GM18517 (cell line): Measurements from ENCODE around the gene ACACB.

ENCODE experiments used
- ATAC-seq: cut with Tn5 transposase; IDR thresholded peaks from one replicate; pipeline ENCODE4 v1.9.1; 2021; ENCODE audit warnings: mild to moderate bottlenecking, moderate library complexity; ENCODE audit not compliant: unreplicated experiment

Gene ACACB

DNA sequence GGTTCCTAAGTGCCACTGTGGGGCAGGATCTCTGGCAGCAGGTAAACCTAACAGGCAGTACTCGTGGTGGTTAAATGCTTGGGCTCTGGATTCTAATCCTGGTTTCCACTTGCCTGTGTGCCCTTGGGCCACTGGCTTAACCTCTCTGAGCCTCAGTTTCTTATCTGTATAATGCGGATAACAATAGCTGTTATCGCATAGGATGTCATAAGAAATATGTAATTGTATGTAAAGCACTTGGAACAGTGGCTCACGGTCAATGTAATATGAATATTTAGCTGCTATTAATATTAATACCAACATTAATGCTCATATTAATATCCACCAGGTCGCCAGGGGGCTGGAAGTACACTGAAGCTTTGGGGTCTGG, 175.9 kb downstream of the ACACB start:
- ATAC-seq: no peak

DNA sequence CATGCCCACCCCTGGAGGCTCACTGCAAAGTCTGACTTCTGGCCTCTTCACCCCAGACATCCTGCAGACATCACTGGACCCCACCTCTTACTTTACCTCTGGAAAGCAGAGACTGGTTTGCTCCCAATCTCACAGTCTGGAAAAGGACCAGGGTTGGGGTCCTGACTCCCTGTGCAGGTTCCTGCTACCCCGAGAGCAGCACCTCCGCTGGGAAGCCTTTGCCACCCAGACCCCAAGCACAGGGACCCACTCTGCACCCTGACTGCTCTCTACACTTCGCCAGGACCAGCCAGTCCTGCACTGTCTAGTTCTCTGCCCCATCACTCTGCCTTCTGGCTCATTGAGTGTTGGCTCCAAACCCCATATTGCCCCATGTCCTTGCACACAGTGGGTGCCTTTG, 176.7 kb downstream of the ACACB start:
- no peak for ATAC-seq

DNA sequence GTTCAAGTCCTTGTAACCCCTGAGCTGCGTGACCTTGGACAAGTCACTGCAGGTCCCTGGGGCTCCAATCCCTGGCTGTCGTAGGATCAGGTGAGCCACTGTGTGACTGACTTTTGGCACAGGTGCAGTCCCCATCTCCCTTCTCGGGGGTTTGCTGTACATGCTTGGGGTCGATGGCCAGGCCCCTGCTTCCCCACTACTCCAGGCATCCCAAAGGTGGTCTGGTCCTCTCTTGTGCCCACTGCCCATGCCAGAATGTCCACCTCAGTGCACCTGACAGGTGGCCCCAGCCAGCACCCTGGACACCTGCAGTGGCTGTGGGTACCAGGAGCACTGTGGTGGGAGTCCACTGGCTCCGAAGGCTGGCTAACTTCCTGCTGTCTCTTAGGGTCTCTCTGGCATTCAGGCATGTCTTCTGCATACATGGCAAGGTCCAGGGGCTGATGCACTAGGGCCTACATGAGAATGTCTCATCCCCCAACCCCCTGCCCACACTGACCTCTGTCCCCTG, 178.0 kb downstream of the ACACB start:
- no peak for ATAC-seq

DNA sequence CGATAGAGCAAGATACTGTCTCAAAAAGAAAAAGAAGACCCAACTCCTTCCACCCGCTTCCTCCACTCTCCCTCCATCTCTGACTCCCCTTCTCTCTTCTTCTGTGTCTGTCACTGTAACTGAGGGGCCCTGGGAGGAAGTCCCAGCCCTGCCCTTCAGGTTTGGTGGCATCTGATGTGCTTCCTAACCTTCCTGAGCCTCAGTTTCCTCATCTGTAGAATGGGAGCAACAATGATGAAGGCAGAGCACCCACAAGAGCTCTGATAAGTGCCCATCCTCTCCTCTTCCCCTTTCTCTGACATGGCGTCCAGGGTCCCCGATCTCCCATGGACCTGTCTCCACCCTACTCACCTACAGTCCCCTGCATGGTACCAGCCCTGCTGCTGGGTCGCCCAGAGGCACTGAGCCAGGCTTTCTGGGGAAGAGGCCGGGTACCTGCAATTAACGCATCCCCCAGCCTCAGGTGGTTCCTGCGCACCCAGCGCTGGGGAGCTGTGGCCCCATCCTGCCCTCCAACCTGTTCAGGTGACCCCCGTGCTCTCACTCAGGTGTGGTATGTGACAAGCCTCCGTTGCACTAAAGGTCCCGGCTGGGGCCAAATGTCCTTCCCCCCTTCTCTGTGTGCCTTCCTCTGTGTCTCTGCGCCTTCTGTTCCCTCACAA, 179.5 kb downstream of the ACACB start:
- no peak for ATAC-seq

DNA sequence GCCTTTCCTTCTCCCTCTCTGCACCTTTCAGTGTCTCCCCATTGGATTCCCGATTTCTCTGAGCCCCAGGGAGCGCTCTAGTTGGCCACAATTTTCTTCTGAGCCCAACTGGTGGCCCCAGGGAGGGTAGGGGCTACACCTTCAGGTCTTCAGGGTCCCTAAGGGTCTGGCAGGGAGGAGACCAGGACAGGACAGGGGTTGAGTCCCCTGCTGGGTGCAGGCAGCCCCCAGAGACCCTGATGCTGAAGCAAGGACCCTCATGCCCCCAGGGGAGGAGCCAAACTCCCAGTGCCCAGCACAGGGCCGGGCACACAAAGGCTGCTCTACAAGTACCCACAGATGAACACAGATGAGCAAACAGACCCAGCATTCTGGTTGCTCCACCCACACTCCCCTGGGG, 180.0 kb downstream of the ACACB start:
- no peak for ATAC-seq

DNA sequence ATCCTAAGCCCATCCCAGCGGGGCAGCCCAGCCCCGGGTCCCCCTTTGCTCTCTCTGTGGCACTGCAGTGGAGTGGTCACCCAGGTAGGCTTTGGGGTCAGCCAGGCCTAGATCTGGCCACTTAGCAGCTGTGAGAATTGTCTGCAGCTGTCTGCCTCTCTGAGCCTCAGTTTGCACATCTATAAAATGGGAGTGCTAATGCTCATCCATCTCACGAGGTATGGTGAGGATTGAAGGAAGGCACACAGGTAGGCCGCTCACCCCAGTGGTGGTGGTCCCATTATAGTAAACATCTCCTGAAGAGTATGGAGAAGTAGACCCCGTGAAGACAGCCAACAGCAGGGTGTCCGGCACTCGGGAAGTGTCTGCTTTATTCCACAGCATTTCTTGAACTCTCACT, 183.5 kb downstream of the ACACB start:
- ATAC-seq: no peak

DNA sequence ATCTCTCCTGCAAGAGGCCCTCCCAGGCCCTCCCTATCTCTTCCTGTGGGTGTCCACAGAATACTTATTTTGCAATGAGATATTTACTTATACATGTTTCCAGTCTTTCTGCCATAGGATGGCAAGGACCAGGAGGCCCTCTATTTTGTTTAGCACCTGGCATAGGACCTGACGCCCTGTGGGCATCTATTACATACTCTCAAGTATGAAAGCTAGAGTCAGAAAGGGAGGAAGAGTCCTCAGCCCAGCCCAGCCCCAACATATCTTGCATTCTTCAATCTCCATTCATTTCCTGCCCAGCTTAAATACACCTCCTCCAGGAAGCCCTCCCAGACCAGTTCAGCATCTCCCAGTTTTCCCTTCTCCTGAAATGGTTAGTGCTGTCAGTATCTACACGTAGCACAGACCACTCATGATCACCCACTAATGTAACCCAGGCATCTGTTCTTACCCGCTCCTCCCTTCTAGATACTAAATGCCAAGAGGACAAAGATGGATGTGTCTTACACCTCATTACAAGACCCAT, 185.3 kb downstream of the ACACB start:
- ATAC-seq: no peak

DNA sequence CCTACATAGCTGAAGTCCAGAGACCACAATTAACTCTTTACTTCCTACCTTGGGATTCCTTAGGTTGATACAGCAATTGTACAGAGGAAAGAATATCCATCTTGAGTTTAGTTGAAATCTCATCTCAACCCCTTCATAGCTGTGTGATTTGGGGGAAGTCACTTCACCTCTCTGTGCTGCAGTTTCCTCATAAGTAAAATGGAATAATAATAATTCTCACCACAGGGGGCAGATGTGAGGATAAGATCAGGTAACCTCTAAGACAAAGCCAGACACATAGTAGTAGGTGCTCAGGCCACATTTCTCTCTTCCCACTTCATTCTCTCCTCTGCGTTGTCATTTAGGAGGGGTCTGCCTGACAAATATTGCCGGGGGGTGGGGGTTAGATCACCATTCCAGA, 186.0 kb downstream of the ACACB start:
- no peak for ATAC-seq

DNA sequence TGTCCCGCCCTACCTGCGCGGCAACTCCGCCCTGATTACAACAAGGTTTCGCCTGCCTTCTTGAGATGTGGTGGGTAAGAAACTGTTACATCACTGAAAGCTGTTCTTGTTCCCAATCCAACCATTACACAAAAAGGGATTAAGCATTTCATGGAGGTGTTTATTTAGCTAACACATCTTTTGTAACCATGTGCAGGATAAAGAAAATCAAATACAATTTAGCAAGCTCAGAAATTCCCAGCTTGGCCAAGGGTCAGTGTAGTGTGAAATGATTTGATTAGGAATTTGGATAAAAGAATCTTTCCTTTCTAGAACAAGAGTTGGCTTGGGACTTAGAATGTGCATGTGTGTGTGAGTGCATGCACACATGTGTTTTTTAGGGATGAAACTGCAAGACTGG, 186.4 kb downstream of the ACACB start:
- no peak for ATAC-seq

DNA sequence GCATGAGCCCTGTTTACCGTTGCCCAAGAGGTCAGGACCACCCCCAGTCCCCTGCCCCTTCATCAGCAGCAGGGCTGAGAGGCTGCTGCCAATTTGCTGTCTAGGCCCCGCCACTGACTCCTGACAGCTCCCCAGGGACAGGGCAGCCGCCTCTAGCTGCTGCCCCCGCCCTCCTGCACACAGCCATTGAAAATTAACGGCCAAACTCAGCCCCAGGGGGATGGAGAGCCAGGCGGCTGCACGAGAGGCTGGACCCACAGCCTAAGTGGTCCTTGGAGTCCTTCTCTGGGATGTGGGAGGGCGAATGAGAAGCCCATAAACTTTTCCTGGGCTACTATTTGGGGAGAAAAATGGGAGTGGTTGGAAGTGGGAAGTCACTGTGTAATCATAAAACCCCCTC, 188.1 kb downstream of the ACACB start:
- no peak for ATAC-seq

DNA sequence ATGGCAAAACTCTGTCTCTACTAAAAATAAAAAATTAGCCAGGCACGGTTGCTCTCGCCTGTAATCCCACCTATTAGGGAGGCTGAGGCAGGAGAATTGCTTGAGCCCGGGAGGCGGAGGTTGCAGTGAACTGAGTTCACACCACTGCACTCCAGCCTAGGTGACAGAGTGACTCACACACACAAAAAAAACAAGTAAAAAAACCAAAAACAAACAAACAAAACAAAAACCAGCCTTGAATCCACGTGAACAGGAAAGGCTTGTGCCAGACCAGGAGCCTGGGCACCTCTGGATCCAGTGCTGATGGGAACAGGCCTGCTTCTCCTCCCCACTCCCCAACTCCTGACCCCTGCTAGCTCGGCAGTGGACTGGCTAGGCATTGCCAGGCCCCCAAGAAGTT, 189.2 kb downstream of the ACACB start:
- no peak for ATAC-seq

DNA sequence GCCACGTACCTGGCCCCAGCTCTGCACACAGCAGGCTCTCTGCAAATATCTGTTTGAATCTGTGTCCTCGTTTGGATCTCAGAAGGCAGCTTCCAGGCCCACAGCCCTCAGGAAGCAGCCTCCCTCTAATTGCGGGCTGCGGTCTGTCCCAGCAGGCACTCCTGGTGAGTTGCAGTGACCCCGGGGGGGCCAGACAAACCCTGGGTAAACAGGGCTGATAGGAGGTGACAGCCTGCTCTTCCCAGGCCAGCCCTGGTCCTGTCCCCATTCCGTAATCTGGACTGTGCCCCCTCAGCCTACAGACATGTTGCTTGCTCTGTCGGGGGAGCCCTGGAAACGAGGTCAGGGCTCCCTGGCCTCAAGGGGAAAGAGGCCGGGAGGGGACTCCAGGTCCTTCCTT, 190.7 kb downstream of the ACACB start:
- no peak for ATAC-seq

DNA sequence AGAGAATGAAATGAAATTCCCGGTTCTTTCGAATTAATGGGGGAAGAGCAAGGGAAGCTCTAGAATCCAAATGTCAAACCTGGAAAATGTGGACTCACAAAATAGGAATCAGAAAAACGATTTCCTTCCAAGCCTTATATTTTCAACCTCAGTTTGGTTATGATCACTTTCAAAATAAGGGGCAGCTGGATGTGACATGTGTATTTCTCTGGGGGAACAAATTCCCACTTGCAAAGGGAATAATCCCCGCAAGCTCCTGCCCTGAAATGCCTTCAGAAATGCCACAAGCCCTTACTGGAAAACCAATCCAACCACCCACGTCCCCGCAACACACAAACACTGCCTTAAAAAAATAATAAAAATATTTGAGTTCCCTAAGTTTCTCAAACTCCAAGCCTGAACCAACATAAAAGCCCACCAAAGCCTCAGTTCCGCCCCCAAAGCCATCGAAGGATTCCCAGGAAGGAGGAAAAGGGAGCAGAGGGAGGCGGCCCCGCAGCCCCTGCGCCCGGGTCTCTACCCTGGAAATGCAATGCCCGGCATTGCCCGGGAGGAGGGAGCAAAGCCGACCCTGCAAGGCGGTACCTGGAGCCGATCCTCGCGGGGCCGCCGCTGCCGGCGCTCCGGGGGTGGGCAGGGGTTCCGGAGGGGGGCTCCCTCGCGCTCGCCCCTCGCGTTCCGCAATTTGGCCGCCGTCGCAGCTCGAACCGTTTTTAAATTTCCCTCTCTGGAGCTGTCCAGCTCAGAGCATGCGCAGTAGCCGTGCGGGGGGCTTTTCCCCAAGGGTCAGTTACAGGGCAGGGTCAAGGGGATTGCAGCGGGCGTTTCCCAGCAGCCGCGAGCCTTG, 192.4 kb downstream of the ACACB start, which contains the start of gene FOXN4:
Gene FOXN4, minus strand, starts transcription at position 751 of the 847 bp plus-strand sequence. CDS start 963 bp downstream, outside the sequence.
- ATAC-seq: no peak

DNA sequence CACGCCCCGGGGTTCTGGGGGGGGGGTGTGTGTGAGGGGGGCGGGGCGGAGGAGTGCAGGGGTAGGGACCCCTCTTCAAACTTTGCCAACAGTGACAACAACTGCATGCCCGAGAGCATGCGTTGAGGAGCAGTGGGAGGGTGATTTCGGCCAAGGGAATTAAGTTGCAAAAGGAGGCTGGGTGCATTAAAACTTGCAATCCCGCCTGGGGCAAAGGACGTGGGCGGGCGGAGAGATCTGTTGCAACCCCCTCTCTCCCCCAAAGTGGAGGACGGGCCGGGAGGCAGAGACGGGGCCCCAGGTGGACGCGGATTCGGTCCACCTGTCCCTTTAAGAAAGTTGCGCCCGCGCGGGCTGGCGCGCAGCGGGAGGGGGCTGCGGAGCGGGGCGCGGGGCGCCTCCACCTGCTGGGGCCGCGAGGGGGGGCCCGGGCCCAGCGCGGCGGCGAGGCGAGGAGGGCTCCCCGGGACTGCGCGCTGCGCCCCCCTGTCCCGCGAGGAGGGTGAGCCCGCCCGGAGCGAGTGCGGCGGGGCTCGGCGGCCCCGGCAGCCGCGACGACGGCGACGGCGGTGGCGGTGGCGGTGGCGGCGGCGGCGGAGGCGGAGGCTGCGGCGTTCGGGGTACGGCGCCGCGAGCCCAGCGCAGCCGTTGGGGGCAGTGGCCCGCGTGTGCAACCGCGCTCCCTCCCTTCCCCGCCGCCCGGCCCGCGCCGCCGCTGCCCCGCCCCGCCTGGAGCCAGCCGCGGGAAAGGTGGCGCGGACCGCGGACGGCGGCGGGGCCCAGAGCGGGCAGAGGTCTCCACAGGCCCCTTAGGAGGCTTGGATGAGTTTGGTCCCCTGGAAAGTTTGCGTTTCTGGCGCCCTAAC, 193.2 kb downstream of the ACACB start:
- no peak for ATAC-seq

DNA sequence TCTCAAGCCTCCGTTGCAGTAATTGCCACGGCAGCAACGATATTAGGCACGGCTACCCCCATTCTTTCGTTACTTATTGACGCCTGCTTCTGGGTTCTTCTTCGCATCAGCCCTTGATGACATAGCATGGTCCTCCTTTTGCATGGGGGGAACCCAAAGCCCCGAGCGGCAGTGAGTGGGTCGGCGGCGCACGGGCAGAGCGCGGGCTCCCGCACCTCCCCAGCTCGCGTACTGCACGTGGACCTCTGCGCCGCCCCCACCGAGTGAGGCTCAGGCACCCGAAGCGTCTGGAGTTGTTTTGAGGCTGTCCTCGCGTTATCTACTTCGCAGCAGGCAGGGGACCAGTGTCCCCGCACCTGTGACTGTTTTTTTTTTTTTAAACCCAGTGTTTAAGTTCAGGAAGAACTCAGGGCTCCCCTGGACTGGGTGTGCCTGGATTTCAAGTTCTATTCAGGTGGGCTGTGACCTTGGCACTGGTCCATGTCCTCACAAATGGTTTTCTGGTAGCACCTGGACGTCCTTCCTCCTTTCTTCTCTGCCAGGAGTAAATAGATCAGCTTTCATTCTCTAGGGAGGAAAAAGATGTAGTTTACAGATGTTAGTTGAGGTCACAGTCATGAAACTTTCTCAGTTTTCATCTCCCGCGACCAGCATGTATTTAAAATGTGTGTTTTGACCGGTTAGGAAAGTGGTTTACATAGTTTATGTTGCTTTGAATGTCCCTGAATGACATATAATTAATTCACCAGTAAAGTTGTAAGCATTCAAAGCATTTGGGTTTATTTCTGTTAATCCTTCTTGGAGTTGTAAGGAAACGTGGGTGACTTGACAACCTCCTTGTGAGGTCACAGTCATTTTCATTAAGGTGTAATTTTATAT, 194.1 kb downstream of the ACACB start:
- ATAC-seq: no peak
